GM19023 (cell line): Measurements from ENCODE around the gene N4BP2.
"Not testable (repeated sequence)": the region's sequence is repeated elsewhere in the genome, so short reads cannot be mapped to it uniquely, and the experiment has no call there.

ENCODE experiments used
- ATAC-seq: cut with Tn5 transposase; IDR thresholded peaks from one replicate; pipeline ENCODE4 v1.9.1; 2021; ENCODE audit warnings: mild to moderate bottlenecking, moderate library complexity; ENCODE audit not compliant: unreplicated experiment

The N4BP2 gene

GRCh38 chr4:40086421-40086820 lies 29.8 kb downstream of the N4BP2 start:
- no peak for ATAC-seq

DNA sequence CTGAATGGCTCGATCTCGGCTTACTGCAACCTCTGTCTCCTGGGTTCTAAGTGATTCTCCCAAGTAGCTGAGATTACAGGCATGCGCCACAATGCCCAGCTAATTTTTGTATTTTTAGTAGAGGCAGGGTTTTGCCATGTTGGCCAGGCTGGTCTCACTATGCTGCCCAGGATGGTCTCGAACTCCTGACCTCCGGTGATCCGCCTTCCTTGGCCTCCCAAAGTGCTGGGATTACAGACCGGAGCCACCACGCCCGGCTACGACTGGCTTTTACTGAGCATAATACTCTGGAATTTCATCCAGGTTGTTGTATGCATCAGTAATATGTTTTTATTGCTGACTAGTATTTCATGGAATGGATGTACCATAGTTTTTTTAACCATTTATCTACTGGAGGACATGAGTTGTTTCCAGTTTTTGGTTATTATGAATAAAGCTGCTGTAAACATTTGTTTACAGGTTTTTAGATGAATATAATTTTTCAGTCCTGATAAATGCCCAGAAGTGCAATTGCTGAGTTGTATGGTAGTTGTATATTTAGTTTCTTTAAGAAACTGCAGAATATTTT lies 31.2 kb downstream of the N4BP2 start:
- no peak for ATAC-seq

DNA sequence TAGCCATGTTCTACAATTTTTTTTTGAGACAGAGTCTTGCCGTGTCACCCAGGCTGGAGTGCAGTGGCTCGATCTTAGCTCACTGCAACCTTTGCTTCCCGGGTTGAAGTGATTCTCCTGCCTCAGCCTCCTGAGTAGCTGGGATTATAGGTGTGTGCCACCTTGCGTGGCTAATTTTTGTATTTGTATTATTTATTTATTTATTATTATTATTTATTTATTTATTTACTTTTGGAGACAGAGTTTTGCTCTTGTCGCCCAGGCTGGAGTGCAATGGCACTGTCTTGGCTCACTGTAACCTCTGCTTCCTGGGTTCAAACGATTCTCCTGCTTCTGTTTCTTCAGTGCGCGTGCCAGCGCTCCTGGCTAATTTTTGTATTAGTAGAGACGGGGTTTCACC lies 36.8 kb downstream of the N4BP2 start:
- not testable (repeated sequence) for ATAC-seq

- ATAC-seq: no peak
Observed at GRCh38 chr4:40099010-40099409, 42.4 kb downstream of the N4BP2 start.

GRCh38 chr4:40107150-40107549 lies 50.5 kb downstream of the N4BP2 start:
- ATAC-seq: not testable (repeated sequence)

- ATAC-seq: no peak
Observed at GRCh38 chr4:40112027-40112792, 55.6 kb downstream of the N4BP2 start.

- no peak for ATAC-seq
Observed at GRCh38 chr4:40114206-40114605, 57.6 kb downstream of the N4BP2 start.

GRCh38 chr4:40118861-40119260 lies 62.2 kb downstream of the N4BP2 start:
- no peak for ATAC-seq

DNA sequence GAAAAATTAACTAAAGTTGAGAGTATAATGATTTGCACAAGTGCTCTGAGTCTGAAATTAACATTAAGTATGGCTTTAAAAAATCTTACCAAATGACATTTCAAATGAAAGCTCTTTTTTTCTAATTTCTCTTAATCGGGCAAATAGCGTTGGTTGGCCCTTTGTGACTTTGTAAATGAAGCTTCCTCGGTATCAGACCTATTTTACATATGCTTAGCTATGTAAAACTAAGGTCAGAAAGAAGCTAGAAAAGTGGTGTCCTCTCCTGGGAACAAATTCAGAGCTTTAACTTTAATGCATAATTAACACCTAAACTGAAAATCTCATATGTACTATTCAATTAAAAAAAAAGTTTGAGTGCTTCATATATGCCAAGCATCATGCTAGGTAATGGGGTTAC lies 62.7 kb downstream of the N4BP2 start:
- ATAC-seq: no peak

DNA sequence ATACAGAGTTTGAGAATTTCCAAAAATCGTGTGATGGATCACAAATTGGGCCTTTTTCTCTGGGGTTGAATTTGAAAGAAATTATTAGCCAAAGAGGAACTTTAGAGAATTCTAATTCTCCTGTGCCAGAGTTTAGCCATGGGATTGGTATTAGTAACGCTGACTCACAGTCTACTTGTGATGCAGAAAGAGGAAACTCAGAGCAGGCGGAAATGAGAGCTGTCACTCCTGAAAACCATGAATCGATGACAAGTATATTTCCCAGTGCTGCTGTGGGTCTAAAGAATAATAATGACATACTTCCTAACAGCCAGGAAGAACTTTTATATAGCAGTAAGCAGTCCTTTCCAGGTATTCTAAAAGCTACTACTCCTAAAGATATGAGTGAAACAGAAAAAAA lies 64.9 kb downstream of the N4BP2 start:
- ATAC-seq: no peak

GRCh38 chr4:40122941-40123340 lies 66.3 kb downstream of the N4BP2 start:
- no peak for ATAC-seq

DNA sequence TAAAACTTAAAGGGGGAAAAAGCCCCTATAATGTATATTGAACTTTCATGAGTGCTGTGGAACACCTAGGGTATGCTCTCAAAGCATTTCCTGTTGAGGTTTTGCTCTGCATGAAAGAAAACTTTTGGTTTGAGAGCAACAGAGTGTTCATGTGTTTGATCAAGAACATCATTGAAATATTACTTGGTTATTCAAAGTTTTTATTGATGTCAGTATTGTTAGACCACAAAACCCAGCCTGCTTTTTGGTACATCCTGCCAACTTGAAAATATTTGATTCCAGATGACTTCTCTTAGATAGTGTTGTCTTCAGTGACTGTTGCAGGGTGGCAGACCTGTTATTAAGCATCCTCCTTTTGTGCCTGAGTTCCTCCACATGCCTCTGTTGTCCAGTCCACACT lies 68.0 kb downstream of the N4BP2 start:
- no peak for ATAC-seq

- ATAC-seq: no peak
Observed at GRCh38 chr4:40130401-40131036, 73.9 kb downstream of the N4BP2 start.

DNA sequence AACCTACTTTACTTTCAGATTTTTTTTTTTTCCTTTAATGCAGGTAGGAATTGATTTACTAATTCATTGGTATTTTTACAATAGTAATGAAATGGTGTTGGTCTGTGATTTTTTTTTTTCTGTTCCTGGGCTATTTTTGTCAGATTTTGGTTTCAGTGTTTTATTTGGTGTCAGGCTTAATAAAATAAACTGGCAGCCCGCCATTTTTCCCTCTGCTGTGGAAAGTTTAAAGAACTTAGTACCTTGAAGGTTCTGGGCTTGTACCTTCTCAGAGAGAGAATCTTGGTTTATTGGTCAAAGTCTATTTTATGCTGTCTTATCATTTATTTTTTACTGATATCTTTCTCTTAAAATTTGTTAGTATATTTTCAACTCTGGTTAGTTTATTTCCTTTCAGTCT lies 76.2 kb downstream of the N4BP2 start:
- ATAC-seq: no peak

DNA sequence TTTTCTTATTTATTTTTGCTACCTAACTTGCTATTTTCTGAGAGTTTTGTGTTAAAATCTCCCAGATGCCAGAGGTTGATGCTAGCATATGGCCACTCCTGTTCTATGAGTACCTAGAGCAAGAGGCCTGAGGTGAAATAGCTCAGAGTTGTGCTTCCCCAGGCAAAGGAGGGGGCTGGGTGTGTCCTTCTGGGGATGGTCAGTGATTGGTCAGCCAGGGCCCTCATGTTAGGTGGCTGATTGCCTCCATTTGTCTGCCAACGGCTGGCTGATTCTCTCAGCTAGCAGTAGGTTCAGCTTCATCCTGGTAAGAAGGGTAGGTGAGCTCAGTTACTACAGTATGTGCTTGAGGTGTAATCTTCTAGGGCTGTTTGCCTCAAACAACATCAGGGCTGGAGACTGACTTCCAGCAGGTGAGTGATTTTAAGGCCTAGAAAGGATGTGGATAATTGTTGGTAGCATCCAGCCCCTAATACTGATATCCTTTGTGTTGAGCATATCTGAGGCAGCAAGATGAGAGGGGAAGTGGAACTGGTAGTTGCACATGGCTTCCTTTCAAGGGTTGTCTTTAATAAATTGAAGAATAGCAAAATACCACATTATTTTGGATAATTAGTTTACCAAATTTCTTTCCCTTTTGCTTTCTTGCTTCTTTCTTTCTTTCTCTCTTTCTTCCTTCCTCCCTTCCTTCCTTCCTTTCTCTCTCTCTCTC lies 77.7 kb downstream of the N4BP2 start:
- no peak for ATAC-seq

DNA sequence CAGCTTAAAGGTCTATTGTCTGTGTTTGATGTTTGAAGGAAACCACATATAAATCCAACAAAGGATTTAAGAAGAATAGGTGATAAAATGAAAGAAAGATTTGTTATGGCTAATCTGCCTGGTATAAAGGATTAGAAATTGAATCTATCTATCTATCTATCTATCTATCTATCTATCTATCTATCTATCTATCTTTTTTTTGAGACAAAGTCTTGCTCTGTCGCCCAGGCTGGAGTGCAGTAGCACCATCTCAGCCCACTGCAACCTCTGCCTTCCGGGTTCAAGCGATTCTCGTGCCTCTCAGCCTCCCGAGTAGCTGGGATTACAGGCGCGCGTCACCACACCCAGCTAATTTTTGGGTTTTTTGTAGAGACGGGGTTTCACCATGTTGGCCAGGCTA lies 79.6 kb downstream of the N4BP2 start:
- ATAC-seq: not testable (repeated sequence)

DNA sequence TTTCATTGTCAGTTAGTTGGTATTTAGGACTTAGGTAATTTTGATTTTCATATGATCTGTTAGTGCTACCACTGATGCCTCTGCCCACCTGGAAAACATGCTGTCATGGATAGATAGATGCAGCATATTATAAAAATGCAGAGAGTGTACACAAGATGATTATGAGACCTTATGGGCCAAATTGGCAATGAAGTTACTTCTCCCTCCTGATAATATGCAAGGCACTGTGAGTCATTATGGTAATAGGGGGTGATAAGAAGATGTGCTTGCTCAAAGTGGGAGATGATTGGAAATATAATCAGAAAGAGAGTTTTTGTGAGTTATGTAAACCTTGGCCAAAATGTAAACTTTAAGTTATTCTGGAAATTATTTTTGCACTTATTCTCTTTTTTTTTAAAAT lies 83.5 kb downstream of the N4BP2 start:
- no peak for ATAC-seq

- not testable (repeated sequence) for ATAC-seq
Observed at GRCh38 chr4:40140597-40140996, 83.9 kb downstream of the N4BP2 start.

DNA sequence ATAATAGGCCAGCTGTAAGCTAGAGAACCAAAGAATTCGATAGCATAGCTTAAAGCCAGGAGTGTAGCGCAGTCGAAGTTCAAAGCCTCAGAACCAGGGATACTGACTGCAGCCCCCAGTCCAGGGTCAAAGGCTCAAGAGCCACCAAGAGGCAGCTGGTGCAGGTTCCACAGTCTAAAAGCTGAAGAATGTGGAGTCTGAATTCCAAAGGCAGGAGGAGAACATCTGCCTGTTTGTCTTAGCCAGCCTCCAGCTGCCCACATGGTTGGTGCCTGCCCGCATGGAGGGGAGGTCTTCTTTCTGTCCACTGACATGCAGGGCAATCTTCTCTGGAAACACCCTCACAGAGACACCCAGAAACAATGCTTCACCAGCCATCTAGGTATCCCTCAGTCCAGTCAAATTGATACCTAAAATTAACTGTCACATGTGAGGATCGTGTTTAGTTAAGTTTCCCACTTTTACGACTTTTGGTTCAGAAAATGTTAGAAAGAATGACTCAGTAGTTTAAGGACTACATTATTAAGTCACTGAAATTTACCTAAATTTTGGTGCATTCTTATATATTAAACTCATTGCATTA lies 87.4 kb downstream of the N4BP2 start:
- no peak for ATAC-seq

GRCh38 chr4:40144716-40145115 lies 88.1 kb downstream of the N4BP2 start:
- no peak for ATAC-seq

- ATAC-seq: not testable (repeated sequence)
Observed at GRCh38 chr4:40147490-40147889, 90.8 kb downstream of the N4BP2 start.
